ENCODE data around the gene QPRT.

GRCh38 chr16:29668267-29668666 is 10.7 kb upstream of the QPRT start:
- TF ChIP-seq, protein P1, sequence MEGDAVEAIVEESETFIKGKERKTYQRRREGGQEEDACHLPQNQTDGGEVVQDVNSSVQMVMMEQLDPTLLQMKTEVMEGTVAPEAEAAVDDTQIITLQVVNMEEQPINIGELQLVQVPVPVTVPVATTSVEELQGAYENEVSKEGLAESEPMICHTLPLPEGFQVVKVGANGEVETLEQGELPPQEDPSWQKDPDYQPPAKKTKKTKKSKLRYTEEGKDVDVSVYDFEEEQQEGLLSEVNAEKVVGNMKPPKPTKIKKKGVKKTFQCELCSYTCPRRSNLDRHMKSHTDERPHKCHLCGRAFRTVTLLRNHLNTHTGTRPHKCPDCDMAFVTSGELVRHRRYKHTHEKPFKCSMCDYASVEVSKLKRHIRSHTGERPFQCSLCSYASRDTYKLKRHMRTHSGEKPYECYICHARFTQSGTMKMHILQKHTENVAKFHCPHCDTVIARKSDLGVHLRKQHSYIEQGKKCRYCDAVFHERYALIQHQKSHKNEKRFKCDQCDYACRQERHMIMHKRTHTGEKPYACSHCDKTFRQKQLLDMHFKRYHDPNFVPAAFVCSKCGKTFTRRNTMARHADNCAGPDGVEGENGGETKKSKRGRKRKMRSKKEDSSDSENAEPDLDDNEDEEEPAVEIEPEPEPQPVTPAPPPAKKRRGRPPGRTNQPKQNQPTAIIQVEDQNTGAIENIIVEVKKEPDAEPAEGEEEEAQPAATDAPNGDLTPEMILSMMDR (conservative IDR thresholded peaks at IDR 0.05 in 1 of 2, IDR thresholded peaks at IDR 0.05 in 1 of 2; ENCODE audit: extremely low read depth in 1 of 2, insufficient read depth in 1 of 2, low read depth in 1 of 2, low read length in 2 of 2): no peak
- no peak for TF ChIP-seq EZH2 (IDR thresholded peaks at IDR 0.05; ENCODE audit: borderline replicate concordance, low read length)

Data from mammary epithelial cell (primary cell).